A549 (cell line): ENCODE measurements around the gene TCOF1. TPM values are rescaled to one million over a fixed set of nuclear protein-coding genes. Genes with fewer than 3 reads are reported as not detected.

ENCODE experiments used
- ATAC-seq, 2 experiments: fragments of 200-7000 bp in 1 of 2; fragments of >200 bp in 1 of 2; cut with Nextera tagmentation in 1 of 2; cut with Tn5 transposase in 1 of 2; 3 replicates each; pipeline versions ENCODE4 v1.8.0 to v1.9.1; 2018 to 2020; ENCODE audit warnings: mild to moderate bottlenecking in 1 of 2, moderate library complexity in 1 of 2
- CTCF ChIA-PET: fragments of 300-600 bp; sonication (Branson Sonifier 250); formaldehyde crosslinking; extraction: SDS; loops from one replicate; lab custom pipeline; 2021; ENCODE audit warnings: antibody characterized with exemption, inconsistent platforms; lab: Yijun Ruan, JAX
- POLR2A ChIA-PET: fragments of 350-600 bp; formaldehyde crosslinking; extraction: SDS; loops from one replicate; lab custom pipeline; 2021; ENCODE audit warnings: antibody characterized with exemption, inconsistent platforms; lab: Yijun Ruan, JAX
- DNase-seq, 2 experiments: peaks; one replicate each; pipeline versions ENCODE4 v3.0.0 to v3.0.0-alpha.2; 2011 to 2016; ENCODE audit warnings: low read depth in 1 of 2, low spot score in 1 of 2
- FAIRE-seq: peaks from 2 replicates; lab custom pipeline; 2011; peaks lifted over from hg19 to GRCh38; lab: Jason Lieb, UNC
- H3K27ac ChIP-seq, 2 experiments: fragments of >200 bp; sonication (Bioruptor Twin); formaldehyde crosslinking; 3 replicates each; pipeline ENCODE4 v1.5.1; 2016 to 2017
- H3K4me1 ChIP-seq: fragments of >200 bp; sonication (Bioruptor Twin); formaldehyde crosslinking; 3 replicates; pipeline ENCODE4 v1.6.1; 2016
- H3K4me2 ChIP-seq: fragments of >200 bp; sonication (Bioruptor Twin); formaldehyde crosslinking; 3 replicates; pipeline ENCODE4 v1.6.1; 2016
- H3K4me3 ChIP-seq: fragments of >200 bp; sonication (Bioruptor Twin); formaldehyde crosslinking; 3 replicates; pipeline ENCODE4 v1.5.1; 2016
- H3K9me3 ChIP-seq: fragments of >200 bp; sonication (Bioruptor Twin); formaldehyde crosslinking; 3 replicates; pipeline ENCODE4 v1.6.1; 2016
- CBX2 ChIP-seq: fragments of 200-600 bp; sonication (generic); IDR thresholded peaks from 2 replicates; pipeline ENCODE4 v1.6.1; 2016; ENCODE audit warnings: low read depth, mild to moderate bottlenecking, borderline replicate concordance
- CHD2 ChIP-seq: fragments of 150-350 bp; IDR thresholded peaks from 2 replicates; pipeline ENCODE4 v1.6.1; 2014; ENCODE audit warnings: low read length; ENCODE audit not compliant: partially characterized antibody
- EP300 ChIP-seq, 2 experiments: fragments of >200 bp; sonication (Bioruptor Twin); formaldehyde crosslinking; IDR thresholded peaks; 2 replicates in 1 of 2; 3 replicates in 1 of 2; pipeline ENCODE4 v1.6.1; 2016 to 2017
- ESRRA ChIP-seq: fragments of 150-350 bp; IDR thresholded peaks from 2 replicates; pipeline ENCODE4 v1.6.1; 2014; ENCODE audit warnings: mild to moderate bottlenecking, low read length, borderline replicate concordance
- FOSB ChIP-seq: fragments of 250-450 bp; sonication (Bioruptor Pico); IDR thresholded peaks from 2 replicates; pipeline ENCODE4 v1.5.0; 2020; ENCODE audit warnings: mild to moderate bottlenecking, moderate library complexity
- FOXS1 ChIP-seq: fragments of 250-450 bp; sonication (Bioruptor Pico); IDR thresholded peaks from 2 replicates; pipeline ENCODE4 v1.5.0; 2020; ENCODE audit warnings: mild to moderate bottlenecking, moderate library complexity
- HOXB13 ChIP-seq: fragments of 250-450 bp; sonication (Bioruptor Pico); IDR thresholded peaks from 2 replicates; pipeline ENCODE4 v1.5.0; 2020; ENCODE audit warnings: low read depth, mild to moderate bottlenecking, moderate library complexity
- JUNB ChIP-seq: fragments of >200 bp; sonication (Bioruptor Twin); formaldehyde crosslinking; IDR thresholded peaks from 2 replicates; pipeline ENCODE4 v1.6.1; 2016
- MYC ChIP-seq: IDR thresholded peaks from 2 replicates; pipeline ENCODE4 v1.6.1; 2012; ENCODE audit warnings: mild to moderate bottlenecking, inconsistent platforms, low read length, improper control_type of control experiment, borderline replicate concordance
- NR3C1 ChIP-seq: fragments of >200 bp; sonication (Bioruptor Twin); formaldehyde crosslinking; IDR thresholded peaks from 3 replicates; pipeline ENCODE4 v1.6.1; 2017
- PHF8 ChIP-seq: fragments of 200-600 bp; sonication (generic); IDR thresholded peaks from 2 replicates; pipeline ENCODE4 v1.6.1; 2016; ENCODE audit warnings: low read depth, mild to moderate bottlenecking, antibody characterized with exemption, moderate library complexity, borderline replicate concordance
- POLR2A ChIP-seq: IDR thresholded peaks from 2 replicates; pipeline ENCODE4 v1.6.1; 2012; ENCODE audit warnings: mild to moderate bottlenecking, low read length
- POLR2AphosphoS2 ChIP-seq: conservative IDR thresholded peaks from 2 replicates; pipeline ENCODE4 v1.6.1; 2012; ENCODE audit warnings: low read length, improper control_type of control experiment, inconsistent platforms
- RAD21 ChIP-seq, 2 experiments: fragments of >200 bp in 1 of 2; sonication (Bioruptor Twin) in 1 of 2; formaldehyde crosslinking in 1 of 2; IDR thresholded peaks in 1 of 2; conservative IDR thresholded peaks in 1 of 2; 2 replicates in 1 of 2; 3 replicates in 1 of 2; pipeline ENCODE4 v1.6.1; 2012 to 2018; ENCODE audit warnings: inconsistent platforms in 1 of 2
- TFCP2L1 ChIP-seq: fragments of 250-450 bp; sonication (Bioruptor Pico); IDR thresholded peaks from 2 replicates; pipeline ENCODE4 v1.5.0; 2021; ENCODE audit warnings: mild to moderate bottlenecking
- ZC3H11A ChIP-seq: fragments of 450-650 bp; IDR thresholded peaks from 2 replicates; pipeline ENCODE4 v1.6.1; 2014; ENCODE audit warnings: antibody characterized with exemption, mild to moderate bottlenecking
- WGBS: methylation state at CpG from one replicate; pipeline ENCODE4 v1.1.6; 2017; ENCODE audit errors: missing lambda C conversion rate; 5-methylcytosine and 5-hydroxymethylcytosine counted together
- polyA plus RNA-seq, 4 experiments: library from polyadenylated mRNA; depleted of rRNA in 3 of 4; stranded (reverse); fragments of >200 nt; fragmentation: RNase III in 1 of 4; extraction: RNeasy Plus Mini Kit Qiagen cat#74134 plus additional on column Dnase treatment in 1 of 4; gene quantifications; 2 replicates in 3 of 4; 3 replicates in 1 of 4; pipeline ENCODE4 v1.2.3, GENCODE V29; 2011 to 2017
- TF ChIP-seq, protein P1 (sequence below): fragments of 250-450 bp; sonication (Bioruptor Pico); IDR thresholded peaks from 2 replicates; pipeline ENCODE4 v1.5.0; 2020; ENCODE audit warnings: low read depth, mild to moderate bottlenecking, moderate library complexity
- TF ChIP-seq, protein P2 (sequence below): fragments of 450-650 bp; IDR thresholded peaks from 2 replicates; pipeline ENCODE4 v1.6.1; 2014; ENCODE audit warnings: antibody characterized with exemption
- TF ChIP-seq, protein P3 (sequence below): fragments of >200 bp; sonication (Bioruptor Twin); formaldehyde crosslinking; IDR thresholded peaks from 3 replicates; pipeline ENCODE4 v1.5.1; 2016
- TF ChIP-seq, protein P4 (sequence below): fragments of 150-350 bp; IDR thresholded peaks from 2 replicates; pipeline ENCODE4 v1.6.1; 2014; ENCODE audit warnings: low read depth, mild to moderate bottlenecking, low read length

The TCOF1 gene
- polyA plus RNA-seq, 2 of the 4 experiments (the other 2 are of a cell fraction), result 17.5 to 47.1 TPM

DNA sequence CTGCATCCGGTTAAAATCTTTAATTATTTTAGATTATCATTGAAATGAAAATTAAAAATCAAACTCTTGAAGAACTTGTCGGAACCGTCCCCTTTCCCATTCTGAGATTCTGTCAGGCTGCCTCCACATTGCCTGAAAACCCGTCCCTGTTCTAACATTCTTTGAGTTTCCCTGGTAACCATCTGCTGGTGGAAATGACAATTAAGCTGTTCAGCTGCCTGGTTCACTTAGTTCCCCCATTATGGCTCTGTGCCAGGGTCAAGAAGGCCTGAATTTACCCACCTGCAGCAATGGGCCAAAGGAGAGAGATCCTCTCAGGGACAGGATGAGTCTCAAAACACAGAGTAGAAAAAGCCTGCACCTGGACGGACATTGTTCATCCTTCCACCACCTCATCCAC is 11.8 kb upstream of the TCOF1 start (continued):
- TF ChIP-seq FOSB (CRISPR knock-in tag) (no peak), EP300 (IDR thresholded peaks at IDR 0.05) (no peak), PHF8 (no peak), MYC (no peak), TFCP2L1 (CRISPR knock-in tag) (no peak)

DNA sequence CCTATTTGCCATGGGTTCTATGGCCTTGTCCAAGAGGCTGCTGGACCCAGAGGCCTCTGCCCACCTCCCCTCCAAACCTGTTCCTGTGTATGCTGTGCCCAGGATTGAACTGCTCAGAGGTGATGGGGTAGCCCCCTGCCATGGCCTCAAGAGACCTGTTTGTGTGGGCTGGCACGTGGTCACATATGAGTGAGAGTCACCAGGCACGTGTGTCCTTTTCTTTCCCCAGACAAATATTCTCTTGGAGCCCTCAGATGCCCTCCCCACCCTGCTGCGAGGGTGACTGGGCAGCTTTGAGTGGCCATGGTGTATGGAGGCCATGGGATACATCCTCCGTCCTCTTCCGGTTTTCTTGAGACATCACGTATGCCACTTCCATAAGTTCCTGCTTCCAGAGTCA is 10.9 kb upstream of the TCOF1 start:
- FAIRE-seq, result no peak
- 84% methylated on average over 6 of the region's 6 CpGs for WGBS
- ChIA-PET CTCF (interaction anchor here (0.7 to 7.1 kb wide), 6 partner anchors 10 to 128 kb away, joined by 3 to 155 read pairs (median 3); no protein-coding TSS in a partner anchor), POLR2A (no interaction called here)
- H3K9me3 ChIP-seq, result no peaks in the 10 kb centered on the region
- H3K4me3 ChIP-seq, result no peak overlapping the region
- ATAC-seq, result no peak
- H3K27ac ChIP-seq, result peak overlapping the region in 1 of 2 experiments; percentile 33; a peak in 1 of 6 replicates
- no peak overlapping the region for H3K4me2 ChIP-seq
- TF ChIP-seq ZC3H11A, result no peak
- no peak for TF ChIP-seq POLR2AphosphoS2
- TF ChIP-seq FOXS1 (CRISPR knock-in tag), result no peak
- no peak for TF ChIP-seq POLR2A
- TF ChIP-seq JUNB, result no peak
- TF ChIP-seq HOXB13, result no peak
- no peak for TF ChIP-seq RAD21 (conservative IDR thresholded peaks at IDR 0.05 in 1 of 2, IDR thresholded peaks at IDR 0.05 in 1 of 2)
- TF ChIP-seq, protein P1, sequence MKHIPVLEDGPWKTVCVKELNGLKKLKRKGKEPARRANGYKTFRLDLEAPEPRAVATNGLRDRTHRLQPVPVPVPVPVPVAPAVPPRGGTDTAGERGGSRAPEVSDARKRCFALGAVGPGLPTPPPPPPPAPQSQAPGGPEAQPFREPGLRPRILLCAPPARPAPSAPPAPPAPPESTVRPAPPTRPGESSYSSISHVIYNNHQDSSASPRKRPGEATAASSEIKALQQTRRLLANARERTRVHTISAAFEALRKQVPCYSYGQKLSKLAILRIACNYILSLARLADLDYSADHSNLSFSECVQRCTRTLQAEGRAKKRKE (CRISPR knock-in tag), result no peak
- no peak for TF ChIP-seq CBX2
- TF ChIP-seq, protein P2, sequence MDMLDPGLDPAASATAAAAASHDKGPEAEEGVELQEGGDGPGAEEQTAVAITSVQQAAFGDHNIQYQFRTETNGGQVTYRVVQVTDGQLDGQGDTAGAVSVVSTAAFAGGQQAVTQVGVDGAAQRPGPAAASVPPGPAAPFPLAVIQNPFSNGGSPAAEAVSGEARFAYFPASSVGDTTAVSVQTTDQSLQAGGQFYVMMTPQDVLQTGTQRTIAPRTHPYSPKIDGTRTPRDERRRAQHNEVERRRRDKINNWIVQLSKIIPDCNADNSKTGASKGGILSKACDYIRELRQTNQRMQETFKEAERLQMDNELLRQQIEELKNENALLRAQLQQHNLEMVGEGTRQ, result no peak
- TF ChIP-seq, protein P3, sequence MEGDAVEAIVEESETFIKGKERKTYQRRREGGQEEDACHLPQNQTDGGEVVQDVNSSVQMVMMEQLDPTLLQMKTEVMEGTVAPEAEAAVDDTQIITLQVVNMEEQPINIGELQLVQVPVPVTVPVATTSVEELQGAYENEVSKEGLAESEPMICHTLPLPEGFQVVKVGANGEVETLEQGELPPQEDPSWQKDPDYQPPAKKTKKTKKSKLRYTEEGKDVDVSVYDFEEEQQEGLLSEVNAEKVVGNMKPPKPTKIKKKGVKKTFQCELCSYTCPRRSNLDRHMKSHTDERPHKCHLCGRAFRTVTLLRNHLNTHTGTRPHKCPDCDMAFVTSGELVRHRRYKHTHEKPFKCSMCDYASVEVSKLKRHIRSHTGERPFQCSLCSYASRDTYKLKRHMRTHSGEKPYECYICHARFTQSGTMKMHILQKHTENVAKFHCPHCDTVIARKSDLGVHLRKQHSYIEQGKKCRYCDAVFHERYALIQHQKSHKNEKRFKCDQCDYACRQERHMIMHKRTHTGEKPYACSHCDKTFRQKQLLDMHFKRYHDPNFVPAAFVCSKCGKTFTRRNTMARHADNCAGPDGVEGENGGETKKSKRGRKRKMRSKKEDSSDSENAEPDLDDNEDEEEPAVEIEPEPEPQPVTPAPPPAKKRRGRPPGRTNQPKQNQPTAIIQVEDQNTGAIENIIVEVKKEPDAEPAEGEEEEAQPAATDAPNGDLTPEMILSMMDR, result no peak
- no peak for TF ChIP-seq ESRRA
- TF ChIP-seq MYC, result no peak
- TF ChIP-seq, protein P4, sequence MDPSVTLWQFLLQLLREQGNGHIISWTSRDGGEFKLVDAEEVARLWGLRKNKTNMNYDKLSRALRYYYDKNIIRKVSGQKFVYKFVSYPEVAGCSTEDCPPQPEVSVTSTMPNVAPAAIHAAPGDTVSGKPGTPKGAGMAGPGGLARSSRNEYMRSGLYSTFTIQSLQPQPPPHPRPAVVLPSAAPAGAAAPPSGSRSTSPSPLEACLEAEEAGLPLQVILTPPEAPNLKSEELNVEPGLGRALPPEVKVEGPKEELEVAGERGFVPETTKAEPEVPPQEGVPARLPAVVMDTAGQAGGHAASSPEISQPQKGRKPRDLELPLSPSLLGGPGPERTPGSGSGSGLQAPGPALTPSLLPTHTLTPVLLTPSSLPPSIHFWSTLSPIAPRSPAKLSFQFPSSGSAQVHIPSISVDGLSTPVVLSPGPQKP, result no peak
- no peak for TF ChIP-seq NR3C1
- no peak for TF ChIP-seq CHD2
- peaks cover 29% of the 10 kb centered on the region for H3K4me1 ChIP-seq
- DNase-seq, result no peak

DNA sequence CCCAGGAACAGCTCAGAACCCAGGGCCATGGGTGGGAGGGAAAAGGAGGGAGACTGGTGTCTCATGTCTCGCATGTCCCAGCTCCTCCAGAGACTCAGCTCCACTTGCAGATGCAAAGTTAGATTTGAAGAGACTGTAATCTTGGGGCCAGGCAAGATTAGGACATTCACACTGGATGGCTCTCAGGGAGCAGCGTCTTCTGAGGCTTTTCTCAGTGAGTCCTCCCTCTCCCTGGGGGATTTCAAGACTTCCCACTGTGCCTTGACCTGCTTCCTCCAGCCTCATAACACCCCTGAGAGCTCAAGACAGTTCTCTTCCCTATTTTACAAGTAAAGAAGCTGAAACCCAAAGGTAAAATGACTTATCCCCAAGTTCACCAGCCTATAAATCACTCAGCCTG is 10.5 kb upstream of the TCOF1 start:
- POLR2A ChIA-PET, result no interaction called here
- peaks cover 29% of the 10 kb centered on the region for H3K4me1 ChIP-seq
- ATAC-seq (no peak), FAIRE-seq (no peak), DNase-seq (no peak)
- H3K4me2 ChIP-seq, result no peak overlapping the region
- H3K4me3 ChIP-seq, result no peak overlapping the region
- no peaks in the 10 kb centered on the region for H3K9me3 ChIP-seq
- peak overlapping the region in 1 of 2 experiments; percentile 33; a peak in 1 of 6 replicates for H3K27ac ChIP-seq
- no peak for TF ChIP-seq PHF8
- CTCF ChIA-PET, result interaction anchor here (0.7 to 7.1 kb wide), 6 partner anchors 12 to 128 kb away, joined by 3 to 155 read pairs (median 4); no protein-coding TSS in a partner anchor
- 78% methylated on average over 2 of the region's 2 CpGs for WGBS
